ENCODE results near the gene SND1.

SND1 gene

GRCh38 chr7:128063088-128063487 is 411.1 kb downstream of the SND1 start:
- no peak for DNase-seq

DNA sequence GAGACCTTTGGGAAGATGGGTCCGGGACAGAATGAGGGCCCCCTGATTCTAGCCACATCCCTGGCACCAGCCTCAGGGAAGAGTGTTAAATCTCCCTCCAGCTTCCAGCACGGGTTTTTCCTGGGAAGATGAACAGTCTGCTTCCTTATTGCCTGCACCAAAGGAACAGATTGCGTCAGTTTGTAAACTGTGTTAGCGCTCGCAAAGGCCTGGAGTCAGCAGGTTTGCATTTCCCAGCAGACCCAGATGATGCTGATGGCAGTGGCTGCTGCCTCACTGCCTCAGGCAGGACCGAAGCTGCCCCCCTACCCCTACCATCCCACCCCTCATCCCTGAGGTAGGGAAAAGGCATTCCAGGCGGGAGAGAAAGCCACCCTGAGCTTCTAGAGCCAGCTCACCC is 413.9 kb downstream of the SND1 start:
- DNase-seq, result no peak

DNA sequence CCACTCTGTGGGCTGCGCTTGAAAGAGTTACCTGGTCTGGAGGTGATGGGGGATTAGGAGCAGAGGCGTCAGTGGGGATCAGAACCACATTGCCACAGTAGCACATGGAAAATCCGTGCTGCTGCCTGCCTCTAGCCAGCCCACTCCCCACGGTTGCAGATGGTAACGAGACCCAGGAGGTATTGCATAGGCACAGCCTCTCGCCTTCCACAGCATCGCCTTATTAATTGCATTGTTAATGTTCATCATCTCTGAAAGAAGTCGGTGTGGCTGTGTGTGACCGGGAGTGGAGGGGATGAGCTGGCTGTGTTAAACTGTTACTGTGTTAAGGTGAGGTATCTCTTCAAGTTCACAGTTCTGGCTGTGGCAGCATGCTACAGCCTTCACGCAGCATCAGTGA is 414.4 kb downstream of the SND1 start:
- no peak for DNase-seq

DNA sequence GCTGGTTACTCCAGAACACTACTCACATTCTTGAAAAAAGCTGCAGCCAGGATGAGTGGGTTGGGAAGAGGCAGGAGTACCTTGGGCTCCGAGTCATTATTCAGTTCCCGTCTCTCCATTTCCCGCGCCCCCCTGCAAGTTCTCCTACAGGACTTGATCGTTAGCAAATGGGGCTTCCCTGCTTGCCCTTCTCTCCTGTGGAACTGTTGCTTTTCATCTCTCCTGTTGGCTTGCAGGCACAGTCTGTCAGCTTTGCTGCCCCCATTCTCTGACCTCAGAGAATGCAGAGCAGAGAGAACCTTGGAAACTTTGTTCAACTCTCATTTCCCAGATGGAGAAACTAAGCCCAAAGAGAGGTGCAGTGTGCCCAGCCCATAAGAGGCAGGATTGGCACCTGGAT is 414.9 kb downstream of the SND1 start:
- no peak for DNase-seq

DNA sequence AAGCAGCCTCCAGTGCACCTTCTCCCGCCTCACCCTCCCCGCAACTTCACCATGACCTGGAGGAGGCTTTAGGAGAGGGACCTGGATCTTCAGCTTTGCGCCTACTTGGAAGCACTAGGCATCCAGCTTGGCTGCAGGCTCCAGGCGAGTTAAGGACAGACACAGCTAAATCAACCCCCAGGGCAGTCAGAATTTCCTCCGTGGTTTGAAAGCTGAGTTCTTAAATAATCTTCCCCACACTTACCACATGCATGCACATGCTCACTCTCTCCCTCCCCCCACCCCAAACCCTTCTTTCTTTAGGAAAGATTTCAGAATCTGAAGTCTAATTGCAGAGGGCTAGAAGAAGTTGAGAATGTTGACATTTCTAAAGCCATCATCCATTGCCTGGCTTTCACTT is 416.0 kb downstream of the SND1 start:
- DNase-seq, result peak; percentile 60

DNA sequence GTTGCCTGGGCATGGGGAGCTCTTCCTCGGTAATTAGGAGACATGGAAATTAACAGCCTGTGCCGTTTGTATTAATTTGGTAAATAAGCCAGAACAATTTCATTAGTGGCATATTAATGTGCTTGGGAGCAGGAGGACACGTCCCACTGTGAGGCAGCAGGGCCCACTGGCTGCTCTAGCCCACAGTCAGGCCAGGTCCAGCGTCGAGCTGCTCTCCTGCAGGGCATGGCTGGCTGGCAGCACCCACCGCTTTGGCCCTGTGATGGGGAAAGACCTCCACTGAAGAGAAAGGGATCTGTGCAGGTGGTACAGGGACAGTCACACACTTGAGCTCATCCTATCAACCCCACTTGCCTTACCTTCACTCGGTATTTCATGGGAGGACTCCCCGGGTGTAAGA is 416.8 kb downstream of the SND1 start:
- no peak for DNase-seq

GRCh38 chr7:128069373-128070364 is 417.7 kb downstream of the SND1 start:
- DNase-seq, result no peak

DNA sequence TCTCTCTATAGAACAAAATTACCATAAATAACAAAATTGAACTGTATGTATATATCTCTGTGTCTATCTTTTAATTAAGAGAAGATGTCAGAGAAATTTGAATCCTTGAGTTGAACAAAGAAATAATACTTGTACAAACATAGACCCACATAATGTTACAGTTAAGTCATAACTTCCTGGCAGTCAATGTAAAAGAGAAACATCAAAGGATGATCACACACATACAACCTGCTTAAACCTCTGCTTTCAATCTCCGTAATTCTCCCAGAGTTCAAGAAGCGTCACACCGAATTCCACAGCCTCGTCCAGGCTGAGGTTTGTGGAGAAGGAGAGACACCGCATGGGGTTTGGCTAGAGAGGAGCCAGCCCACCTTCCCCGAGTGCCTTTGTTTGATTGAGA is 419.4 kb downstream of the SND1 start:
- no peak for DNase-seq

- DNase-seq, result no peak
These were observed 419.8 kb downstream of the SND1 start for GRCh38 chr7:128071801-128072200.

DNA sequence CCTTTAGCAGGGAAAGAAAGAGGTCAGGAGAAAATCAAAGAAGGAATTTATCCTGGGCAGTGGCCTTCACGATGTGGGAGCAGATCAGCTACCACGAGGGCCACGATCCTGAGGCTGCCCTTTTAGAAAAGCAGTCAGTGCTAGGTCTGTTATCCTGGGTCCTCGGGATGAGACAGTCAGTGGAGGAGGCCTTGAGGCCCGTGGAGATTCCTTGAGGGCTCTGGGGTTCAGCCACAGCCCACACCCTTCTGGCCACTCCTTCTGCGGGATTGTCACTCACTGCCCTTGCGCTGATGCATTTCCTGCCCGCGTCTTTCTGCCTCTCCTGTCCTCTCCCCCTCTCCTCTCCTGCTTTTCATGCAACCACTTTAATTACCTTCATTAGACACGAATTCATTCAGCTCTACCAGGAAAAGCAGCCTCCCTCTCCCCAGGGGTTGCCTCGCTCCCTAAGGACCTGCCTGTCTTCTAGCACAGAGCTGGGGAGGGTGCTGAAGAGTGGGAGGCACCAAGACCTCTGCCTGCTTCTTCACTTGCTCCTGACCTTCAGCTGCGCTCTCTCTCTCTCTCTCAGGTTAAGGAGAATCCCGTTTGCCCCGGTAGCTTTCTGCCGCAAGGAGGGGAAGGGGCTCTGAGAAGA is 421.8 kb downstream of the SND1 start:
- no peak for DNase-seq

DNA sequence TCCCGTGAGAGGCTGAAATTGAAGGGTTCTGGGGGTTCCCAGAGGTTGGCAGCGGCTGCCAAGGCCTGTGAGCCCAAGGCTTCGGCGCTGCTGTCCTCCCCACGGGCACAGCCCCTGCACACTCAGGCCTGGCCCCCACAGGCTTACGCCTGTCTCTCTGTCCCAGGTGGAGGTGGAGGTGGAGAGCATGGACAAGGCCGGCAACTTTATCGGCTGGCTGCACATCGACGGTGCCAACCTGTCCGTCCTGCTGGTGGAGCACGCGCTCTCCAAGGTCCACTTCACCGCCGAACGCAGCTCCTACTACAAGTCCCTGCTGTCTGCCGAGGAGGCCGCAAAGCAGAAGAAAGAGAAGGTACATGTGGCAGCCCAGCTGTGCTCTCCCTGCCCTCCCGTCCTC is 422.3 kb downstream of the SND1 start:
- no peak for DNase-seq

DNA sequence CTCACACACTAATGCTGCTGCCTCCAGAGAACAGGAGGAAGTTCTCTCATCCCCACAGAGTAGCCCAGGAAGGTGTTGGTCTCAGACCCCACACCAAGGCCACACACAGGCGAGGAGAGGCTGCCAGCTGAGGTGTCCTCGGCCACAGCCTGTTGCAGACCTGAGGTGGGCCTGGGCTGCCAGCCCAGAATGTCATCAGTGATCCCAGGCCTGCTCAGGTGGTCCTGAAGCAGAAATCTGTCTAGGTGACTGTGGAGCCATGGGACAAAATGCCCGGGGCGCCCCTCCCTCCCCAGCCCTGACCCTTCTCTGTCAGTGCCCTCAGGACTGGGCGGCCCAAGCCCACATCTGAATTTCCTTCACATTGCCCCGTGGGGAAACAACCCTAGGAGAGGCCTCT is 422.7 kb downstream of the SND1 start:
- no peak for DNase-seq

DNA sequence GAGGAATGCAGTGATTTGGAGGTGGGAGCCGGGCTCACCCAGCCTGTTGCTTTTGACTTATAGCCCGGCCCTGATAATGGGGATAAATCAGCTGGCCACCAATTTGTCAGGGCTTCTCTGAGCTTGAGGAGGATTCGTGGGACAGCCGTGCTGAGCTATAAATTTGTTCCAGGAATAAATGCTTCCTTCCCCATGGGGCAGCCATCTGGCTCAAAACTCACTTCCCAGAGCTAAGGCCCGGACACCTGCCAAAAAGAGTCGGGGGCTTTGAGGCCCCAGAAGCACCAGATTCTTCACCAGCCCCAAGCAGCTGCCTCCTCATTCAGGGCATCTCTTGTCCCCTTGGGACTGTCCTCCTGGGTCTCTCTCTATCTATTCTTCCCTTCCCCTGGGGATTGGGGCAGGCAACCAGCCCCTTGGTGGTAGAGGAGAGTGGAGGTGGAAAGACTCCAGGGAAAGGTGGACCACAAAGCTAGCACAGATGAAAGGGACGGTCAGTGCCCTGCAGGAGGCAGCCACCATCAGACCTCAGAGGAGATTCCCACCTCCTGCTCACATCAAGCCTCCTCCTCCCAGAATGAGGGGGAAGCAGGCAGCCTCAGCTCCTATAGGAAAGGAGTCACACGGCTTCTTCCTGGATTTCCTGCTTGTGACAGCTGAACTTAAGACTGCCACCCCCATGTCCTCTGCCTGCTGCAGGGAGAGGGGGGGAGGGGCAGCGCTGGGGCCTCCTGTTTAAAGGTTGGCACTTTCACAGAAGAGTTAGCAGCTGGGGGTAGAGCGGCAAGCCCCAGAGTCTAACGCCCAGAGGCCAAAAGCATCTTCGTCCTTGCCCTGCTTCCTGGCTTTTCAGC is 423.5 kb downstream of the SND1 start:
- no peak for DNase-seq

DNA sequence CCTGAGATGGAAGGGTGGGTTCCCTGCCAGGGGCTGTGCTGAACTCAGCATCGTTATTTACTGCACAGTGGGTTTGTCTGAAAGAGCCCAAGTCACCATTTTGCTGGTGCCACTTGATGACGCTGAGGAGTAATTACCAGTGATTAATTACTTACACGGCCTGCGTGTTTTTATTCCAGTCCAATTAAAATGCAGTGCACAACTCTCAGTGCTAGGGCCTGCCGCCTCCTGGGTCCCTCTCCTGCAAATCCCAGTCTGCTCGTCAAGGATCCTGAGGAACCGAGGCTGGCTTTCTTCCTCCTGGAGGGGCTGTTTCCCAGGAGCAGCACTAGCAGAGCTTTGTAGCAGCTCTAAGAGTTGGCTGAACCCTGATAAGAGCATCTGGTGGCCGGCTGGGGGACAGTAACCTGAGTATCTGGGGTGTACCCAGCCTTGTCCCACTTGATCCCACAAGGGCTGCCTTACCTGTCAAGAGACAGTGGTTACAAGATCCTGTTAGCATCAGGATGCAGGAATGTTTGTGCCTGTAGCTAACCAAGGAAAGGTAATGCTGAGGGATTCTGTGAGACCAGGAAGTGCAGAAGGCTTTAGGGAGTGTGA is 424.3 kb downstream of the SND1 start:
- DNase-seq, result no peak

DNA sequence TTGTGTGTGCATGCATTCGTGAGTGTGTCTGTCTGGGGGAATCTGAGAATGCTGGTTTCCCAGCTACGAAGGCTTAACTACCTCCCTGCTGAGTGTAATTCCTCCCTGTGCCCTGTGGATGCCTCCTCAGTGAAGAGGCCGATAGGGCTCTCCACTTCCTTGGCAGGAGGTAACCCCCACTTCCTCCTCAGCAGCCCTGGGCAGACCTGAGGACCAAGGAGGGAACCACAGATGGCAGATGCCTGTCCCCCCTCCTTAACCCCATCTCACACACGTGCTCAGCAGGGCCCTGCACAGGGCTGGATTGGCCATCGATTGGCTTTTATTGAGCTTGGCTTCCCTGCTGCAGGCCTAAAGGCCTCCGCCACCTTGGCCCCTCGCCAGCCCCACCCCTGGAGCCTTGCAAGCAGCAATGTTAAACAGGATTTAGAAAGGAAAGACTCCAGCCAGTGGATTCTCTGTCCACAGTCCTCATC is 424.8 kb downstream of the SND1 start:
- DNase-seq, result no peak

DNA sequence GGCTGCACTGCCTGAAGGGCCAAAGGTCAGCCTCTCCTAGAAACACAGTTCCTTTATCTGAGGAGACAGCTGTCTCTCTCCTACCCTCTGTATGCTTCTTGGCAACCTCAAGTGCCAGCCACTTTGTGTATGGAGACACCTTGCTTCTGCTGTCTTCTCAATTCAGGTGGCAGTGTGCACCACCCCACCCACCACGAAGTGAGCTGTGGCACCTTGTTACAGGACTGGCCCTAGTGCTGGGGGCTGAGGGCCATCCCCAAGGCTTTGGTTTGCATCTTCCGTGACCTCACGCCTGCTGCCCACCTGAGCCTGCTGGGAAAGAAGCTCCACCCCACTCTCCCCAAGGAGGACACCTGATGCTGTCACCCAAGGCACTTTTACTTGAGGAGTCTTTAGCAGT is 426.3 kb downstream of the SND1 start:
- no peak for DNase-seq

DNA sequence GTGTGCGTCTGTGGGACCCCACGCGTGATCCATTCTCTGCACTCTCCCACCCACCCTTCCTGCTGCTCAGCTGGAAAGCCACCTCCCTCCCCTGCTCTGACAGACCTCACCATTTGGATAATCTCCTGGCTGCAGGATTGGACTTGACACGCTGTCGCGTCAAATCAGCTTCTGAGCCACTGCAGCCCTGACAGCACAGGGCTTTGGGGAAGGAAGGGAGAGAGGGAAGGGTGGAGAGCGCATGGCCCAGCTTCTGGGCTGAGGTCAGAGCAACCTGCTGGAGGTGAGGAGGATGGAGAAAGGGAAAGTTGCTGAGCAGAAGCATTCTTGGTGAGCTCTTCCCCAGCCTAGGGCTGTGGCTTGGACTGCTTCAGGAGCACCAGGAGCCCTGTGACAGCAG is 428.2 kb downstream of the SND1 start:
- DNase-seq, result no peak

DNA sequence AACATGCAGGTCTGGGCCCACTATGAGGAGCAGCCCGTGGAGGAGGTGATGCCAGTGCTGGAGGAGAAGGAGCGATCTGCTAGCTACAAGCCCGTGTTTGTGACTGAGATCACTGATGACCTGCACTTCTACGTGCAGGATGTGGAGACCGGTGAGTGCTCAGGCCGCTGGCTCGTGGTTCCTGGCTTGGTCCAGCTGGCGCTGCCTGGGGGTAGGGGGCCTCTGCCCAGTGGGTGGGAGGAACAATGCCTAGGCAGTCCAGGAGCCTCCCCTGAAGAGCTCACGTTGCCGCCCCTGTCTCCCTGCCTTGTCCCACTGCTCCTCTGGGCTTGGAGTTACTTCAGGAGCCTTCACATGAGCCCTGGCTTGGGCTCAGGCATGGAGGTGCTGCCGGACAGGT is 429.4 kb downstream of the SND1 start:
- DNase-seq, result no peak

DNA sequence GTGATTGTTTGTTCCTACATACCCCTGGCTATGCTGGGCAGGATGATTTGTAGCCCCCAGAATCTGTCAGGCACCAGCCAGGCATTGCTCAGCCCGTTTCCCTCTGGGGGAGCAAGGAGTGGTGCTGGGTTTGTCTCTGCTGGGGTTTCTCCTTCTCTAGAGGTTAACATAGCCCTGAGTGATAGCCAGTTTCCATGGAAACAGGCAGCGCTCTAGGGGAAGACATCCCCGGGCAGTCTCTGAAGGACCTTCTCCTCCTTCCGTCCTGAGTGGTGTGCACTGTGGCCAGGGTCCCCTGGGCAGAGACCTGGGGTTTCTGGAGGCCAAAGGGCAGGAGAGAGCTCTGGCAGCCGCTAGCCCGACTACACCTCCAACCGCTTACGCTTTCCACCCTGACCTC is 429.8 kb downstream of the SND1 start:
- DNase-seq, result no peak

- no peak for DNase-seq
These were observed 430.4 kb downstream of the SND1 start for GRCh38 chr7:128082431-128082830.

- peak; percentile 70 for DNase-seq
These were observed 433.1 kb downstream of the SND1 start for GRCh38 chr7:128084896-128085608.

GRCh38 chr7:128090492-128090891 is 438.5 kb downstream of the SND1 start:
- DNase-seq, result no peak

All from fibroblast of skin of right biceps (primary cell).